Neutrophil (primary cell): ENCODE measurements around the gene SPG7.

ENCODE experiments used
- H3K27ac ChIP-seq: fragments of 200-600 bp; sonication (generic); 2 replicates; pipeline ENCODE4 v1.5.1; 2016; ENCODE audit warnings: mild to moderate bottlenecking, moderate library complexity
- H3K27me3 ChIP-seq: fragments of 200-600 bp; sonication (generic); 2 replicates; pipeline ENCODE4 v1.6.0; 2016; ENCODE audit warnings: mild to moderate bottlenecking
- H3K36me3 ChIP-seq: fragments of 200-600 bp; sonication (generic); 2 replicates; pipeline ENCODE4 v1.5.1; 2017
- H3K4me1 ChIP-seq, 2 experiments: fragments of 200-600 bp in 1 of 2; sonication (generic) in 1 of 2; 1 replicate in 1 of 2; 2 replicates in 1 of 2; pipeline versions ENCODE4 v1.5.1 to v1.6.1; 2013 to 2016; ENCODE audit warnings: low read depth in 1 of 2, low read length in 1 of 2, mild to moderate bottlenecking in 1 of 2, moderate library complexity in 1 of 2; ENCODE audit not compliant: control insufficient read depth in 1 of 2, insufficient read depth in 1 of 2
- H3K4me3 ChIP-seq, 2 experiments: fragments of 200-600 bp in 1 of 2; sonication (generic) in 1 of 2; 1 replicate in 1 of 2; 2 replicates in 1 of 2; pipeline ENCODE4 v1.5.1; 2013 to 2016; ENCODE audit warnings: low read depth in 1 of 2, low read length in 1 of 2, mild to moderate bottlenecking in 1 of 2, moderate library complexity in 1 of 2
- H3K9me3 ChIP-seq: fragments of 200-600 bp; sonication (generic); 2 replicates; pipeline ENCODE4 v1.5.1; 2016
- TF ChIP-seq, protein P1 (sequence below): fragments of 200-600 bp; sonication (generic); IDR thresholded peaks from 2 replicates; pipeline ENCODE4 v1.5.1; 2016; ENCODE audit warnings: antibody characterized with exemption

Gene SPG7

DNA sequence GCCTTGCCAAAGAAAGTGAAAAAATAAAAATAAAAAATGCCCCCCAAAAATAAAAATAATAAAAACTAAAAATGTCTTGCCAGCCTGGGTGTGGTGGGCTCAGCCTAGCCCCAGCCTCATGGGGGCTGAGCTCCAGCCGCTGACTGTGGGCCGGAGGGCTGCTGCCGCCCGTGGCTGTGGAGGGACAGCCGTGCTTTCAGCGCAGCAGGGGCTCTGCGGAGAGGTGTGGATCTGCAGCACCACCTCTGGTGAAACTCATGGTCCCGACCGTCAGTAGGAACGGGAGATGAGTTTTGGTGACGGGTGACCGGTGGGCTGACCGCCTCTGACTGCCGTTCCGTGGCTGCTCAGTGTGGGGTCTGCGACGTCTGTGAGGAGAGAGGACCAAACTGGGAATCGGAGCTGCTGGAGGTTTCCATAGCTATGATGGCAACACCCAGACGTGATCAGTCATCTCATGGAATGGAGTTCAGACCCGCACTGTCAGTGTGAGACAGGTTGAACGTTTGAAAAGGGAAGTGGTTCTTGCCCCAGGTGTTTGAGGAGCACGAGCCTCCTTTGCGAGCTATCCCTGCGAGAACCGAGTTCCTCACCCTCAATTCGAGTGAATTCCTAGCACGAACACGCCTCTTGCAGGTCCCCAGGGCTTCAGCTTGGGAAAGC lies 40.3 kb downstream of the SPG7 start:
- no peak overlapping the region for H3K27ac ChIP-seq
- no peak overlapping the region for H3K4me3 ChIP-seq
- no peaks in the 10 kb centered on the region for H3K9me3 ChIP-seq
- no peaks in the 10 kb centered on the region for H3K27me3 ChIP-seq
- TF ChIP-seq, protein P1, sequence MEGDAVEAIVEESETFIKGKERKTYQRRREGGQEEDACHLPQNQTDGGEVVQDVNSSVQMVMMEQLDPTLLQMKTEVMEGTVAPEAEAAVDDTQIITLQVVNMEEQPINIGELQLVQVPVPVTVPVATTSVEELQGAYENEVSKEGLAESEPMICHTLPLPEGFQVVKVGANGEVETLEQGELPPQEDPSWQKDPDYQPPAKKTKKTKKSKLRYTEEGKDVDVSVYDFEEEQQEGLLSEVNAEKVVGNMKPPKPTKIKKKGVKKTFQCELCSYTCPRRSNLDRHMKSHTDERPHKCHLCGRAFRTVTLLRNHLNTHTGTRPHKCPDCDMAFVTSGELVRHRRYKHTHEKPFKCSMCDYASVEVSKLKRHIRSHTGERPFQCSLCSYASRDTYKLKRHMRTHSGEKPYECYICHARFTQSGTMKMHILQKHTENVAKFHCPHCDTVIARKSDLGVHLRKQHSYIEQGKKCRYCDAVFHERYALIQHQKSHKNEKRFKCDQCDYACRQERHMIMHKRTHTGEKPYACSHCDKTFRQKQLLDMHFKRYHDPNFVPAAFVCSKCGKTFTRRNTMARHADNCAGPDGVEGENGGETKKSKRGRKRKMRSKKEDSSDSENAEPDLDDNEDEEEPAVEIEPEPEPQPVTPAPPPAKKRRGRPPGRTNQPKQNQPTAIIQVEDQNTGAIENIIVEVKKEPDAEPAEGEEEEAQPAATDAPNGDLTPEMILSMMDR = no peak
- H3K36me3 ChIP-seq = peaks cover 95% of the 10 kb centered on the region
- no peaks in the 10 kb centered on the region for H3K4me1 ChIP-seq

DNA sequence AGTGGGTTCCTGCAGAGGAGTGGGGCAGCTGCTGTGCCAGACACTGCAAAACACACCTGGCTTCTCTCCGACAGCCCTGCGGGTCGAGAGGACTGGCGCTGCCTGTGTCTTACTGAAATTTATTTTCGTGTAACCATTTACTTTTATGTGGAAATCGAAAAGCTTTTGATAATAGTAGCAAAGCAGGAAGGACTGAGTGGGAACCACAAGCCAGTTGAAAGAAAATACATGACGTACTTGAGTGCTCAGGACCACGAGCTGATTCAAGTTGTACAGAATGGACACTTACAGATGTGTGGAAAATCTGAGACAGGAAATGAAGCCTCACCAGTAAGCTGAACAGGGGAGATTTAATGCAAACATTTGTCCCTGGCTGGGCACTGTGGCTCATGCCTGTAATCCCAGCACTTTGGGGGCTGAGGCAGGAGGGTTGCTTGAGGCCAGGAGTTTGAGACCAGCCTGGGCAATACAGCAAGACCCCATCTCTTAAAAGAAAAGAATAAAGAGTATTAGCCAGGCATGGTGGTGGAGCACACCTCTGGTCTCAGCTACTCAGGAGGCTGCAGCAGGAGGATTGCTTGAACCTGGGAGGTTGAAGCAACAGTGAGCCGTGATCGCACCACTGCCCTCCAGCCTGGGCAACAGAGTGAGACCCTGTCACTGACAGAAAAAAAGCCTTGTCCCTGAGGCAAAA lies 41.0 kb downstream of the SPG7 start:
- no peaks in the 10 kb centered on the region for H3K27me3 ChIP-seq
- peaks cover 98% of the 10 kb centered on the region for H3K36me3 ChIP-seq
- H3K27ac ChIP-seq = no peak overlapping the region
- H3K9me3 ChIP-seq = no peaks in the 10 kb centered on the region
- H3K4me1 ChIP-seq = no peaks in the 10 kb centered on the region
- TF ChIP-seq, protein P1 = no peak
- H3K4me3 ChIP-seq = no peak overlapping the region

DNA sequence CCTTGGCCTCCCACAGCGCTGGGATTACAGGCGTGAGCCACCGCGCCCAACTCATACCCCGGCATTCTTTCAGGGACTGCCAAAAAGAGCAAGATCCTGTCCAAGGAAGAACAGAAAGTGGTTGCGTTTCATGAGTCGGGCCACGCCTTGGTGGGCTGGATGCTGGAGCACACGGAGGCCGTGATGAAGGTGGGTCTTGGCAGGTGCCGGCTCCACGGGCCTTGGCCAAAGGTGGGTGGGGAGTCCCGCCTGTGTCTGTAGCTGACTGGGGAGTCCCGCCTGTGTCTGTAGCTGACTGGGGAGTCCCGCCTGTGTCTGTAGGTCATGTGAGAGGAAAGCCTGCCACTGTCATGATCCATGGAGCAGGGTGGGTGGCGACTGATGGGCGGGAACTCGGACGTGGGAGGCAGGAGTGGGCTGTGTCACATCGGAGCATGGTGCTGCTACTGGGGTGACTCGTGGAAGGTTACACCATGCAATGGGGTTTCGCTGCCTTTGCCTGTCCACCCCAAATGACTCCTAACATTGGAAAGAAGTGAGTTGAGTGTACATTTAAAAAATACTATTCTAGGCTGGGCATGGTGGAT lies 42.3 kb downstream of the SPG7 start:
- TF ChIP-seq, protein P1 = no peak
- H3K9me3 ChIP-seq = no peaks in the 10 kb centered on the region
- peaks cover 95% of the 10 kb centered on the region for H3K36me3 ChIP-seq
- H3K27me3 ChIP-seq = no peaks in the 10 kb centered on the region
- H3K27ac ChIP-seq = no peak overlapping the region
- no peaks in the 10 kb centered on the region for H3K4me1 ChIP-seq
- no peak overlapping the region for H3K4me3 ChIP-seq

DNA sequence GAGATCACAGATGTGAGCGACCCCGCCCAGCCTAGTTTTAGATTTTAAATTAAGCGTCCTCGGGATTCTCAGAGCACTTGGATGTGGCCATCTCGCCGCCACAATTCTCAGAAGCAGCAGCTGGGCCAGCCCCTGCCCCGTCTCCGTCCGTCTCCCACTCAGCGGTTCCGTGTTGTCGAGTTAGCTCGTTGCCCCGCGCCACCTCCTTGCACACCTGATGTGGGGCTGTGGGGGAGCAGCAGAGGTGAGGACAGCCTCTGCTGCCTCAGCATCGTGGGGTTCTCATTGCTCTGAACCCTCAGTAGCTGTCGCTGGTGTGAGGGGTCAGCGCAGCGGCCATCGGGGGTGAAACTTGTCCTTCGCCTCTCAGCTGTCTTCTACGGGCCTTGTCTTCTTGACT lies 44.1 kb downstream of the SPG7 start:
- Histone ChIP-seq H3K9me3 (no peaks in the 10 kb centered on the region), H3K27me3 (no peaks in the 10 kb centered on the region), H3K4me3 (no peak overlapping the region), H3K4me1 (peaks cover 0 to 8% of the 10 kb centered on the region in 2 experiments), H3K36me3 (peaks cover 88% of the 10 kb centered on the region), H3K27ac (no peak overlapping the region)
- TF ChIP-seq, protein P1 = no peak

DNA sequence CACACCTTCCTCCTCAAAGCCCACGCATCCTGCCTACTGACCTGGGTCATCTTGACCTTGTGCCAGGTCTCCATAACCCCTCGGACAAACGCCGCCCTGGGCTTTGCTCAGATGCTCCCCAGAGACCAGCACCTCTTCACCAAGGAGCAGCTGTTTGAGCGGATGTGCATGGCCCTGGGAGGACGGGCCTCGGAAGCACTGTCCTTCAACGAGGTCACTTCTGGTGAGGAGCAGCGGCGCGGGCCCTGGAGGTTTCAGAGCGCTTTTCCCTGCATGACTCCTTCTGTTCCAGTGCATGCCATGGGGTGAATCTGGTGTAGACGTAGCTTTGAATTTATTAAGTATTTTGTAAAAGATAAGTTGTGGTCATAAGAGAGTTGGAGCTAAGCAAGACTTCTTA lies 44.7 kb downstream of the SPG7 start:
- Histone ChIP-seq H3K9me3 (no peaks in the 10 kb centered on the region), H3K27ac (no peak overlapping the region), H3K36me3 (peaks cover 82% of the 10 kb centered on the region), H3K4me1 (peaks cover 0 to 12% of the 10 kb centered on the region in 2 experiments), H3K27me3 (no peaks in the 10 kb centered on the region), H3K4me3 (no peak overlapping the region)
- TF ChIP-seq, protein P1 = no peak
